HG03108 (cell line): ENCODE measurements around the gene GYS1.
A peak's percentile ranks its signal among the peaks of the same experiment; 100 is the strongest.

Experiments
- ATAC-seq: cut with Tn5 transposase; IDR thresholded peaks from one replicate; pipeline ENCODE4 v1.9.1; 2021; ENCODE audit warnings: moderate library complexity; ENCODE audit not compliant: unreplicated experiment

Gene GYS1

DNA sequence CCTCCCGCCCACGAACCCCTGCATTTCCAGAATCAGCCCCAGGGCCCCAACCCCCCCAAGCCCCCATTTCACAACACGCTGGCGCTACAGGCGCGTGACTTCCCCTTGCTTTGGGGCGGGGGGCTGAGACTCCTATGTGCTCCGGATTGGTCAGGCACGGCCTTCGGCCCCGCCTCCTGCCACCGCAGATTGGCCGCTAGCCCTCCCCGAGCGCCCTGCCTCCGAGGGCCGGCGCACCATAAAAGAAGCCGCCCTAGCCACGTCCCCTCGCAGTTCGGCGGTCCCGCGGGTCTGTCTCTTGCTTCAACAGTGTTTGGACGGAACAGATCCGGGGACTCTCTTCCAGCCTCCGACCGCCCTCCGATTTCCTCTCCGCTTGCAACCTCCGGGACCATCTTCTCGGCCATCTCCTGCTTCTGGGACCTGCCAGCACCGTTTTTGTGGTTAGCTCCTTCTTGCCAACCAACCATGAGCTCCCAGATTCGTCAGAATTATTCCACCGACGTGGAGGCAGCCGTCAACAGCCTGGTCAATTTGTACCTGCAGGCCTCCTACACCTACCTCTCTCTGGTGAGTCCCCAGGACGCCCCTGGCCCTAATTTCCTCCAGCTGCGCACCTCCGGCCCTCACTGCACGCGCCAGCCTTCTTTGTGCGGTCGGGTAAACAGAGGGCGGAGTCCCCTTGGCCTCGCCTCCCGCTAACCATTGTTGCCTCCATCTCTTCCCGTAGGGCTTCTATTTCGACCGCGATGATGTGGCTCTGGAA lies 27.9 kb downstream of the GYS1 start, which contains the start of gene FTL:
TSS of gene FTL (plus strand) at position 270 of the 766 bp plus-strand sequence. CDS start at position 469, 199 bp downstream.
- ATAC-seq: peak; percentile 45

DNA sequence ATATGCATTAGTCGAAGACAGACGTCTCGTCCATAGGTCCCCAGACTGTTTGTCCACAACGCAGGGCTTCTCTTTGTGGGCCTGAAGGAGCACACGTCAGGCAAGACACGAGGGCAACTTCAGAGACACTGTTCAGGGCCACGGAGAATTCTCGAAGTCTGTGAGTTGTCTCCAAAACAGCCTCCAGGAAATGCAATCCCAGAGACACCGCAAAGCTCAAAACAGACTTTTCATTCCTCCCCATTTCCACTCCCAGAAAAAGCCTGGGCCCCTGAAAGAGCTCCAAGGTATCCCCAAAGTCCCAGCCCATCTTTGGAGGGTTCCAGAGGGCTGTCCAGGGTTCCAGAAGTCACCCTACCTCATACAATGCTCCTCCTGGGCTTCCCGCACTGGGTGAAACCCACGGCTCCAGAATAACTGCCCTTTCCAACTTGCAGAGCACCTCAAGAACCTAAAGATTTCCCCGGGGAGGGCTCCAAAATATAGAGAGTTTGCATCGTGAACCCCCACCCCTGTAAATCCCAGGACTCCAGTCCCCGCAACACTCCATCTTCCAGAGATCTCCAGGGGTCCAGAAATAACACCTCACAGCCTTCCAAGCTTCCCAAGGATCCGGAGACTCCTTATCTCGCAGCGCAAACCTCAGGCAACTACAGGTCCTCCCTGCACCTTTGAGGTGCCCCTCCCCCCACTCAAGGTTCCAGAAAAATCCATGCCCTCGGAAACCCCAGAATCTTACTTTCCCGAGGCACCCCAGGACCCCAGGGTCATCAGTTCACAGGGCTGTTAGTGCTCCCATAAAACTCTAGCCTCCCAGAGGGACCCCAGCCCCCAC lies 28.7 kb downstream of the GYS1 start:
- ATAC-seq: no peak

- ATAC-seq: peak; percentile 27
These were observed 29.5 kb downstream of the GYS1 start for GRCh38 chr19:48963371-48964204.

DNA sequence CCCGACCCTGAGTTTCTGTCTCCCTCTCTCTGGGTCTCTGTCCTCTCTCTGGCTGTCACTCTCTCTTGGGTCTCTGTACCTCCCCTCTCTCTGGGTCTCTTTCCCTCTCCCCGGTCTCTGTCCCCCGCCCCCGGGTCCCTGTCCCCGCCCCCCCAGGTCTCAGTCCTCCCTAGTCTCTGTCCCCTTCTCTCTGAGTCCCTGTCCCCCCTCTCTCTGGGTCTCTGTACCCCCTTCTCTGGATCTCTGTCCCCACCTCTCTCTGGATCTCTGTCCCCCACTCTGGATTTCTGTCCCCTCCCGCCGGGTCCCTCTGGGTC lies 30.3 kb downstream of the GYS1 start:
- ATAC-seq: no peak

DNA sequence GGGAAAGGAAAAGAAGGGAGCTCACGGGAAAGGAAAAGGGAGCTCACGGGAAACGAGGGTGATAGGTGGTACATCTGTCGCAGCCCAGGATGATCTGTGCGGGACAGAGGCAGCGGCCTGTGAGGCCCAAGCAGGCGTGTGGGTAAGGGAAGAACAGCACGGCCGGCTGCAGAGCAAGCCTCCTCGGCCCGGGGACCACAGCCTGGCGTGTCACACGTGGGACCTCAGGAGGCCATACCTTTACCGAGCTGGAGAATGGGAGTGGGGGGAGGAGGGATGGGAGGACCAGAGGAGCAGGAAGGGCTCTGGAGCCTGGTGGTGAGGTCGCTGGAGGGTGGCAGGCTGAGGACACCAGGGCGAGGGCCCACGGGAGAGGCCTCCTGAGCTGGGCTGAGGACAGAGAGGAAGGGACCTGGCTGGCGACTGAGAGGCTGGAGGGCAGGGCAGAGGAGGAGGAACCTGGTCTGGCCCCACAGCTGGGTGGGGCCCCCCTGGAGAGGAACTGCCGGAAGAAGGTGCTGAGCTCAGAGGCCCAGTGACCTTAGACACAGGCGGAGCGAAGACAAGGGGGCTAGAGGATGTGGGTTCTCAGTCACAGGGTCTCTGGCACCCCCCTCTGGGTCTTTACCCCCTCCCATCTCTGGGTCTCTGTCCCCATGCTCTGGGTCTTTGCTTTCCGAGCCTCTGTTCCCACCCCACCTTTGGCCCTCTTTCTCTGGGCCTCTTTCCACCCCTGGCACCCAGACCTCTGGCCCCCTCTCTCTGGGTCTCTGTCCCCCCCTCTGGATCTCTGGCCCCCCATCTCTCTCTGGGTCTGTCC lies 30.9 kb downstream of the GYS1 start:
- ATAC-seq: peak; percentile 40

GRCh38 chr19:48961673-48962028 lies 31.5 kb downstream of the GYS1 start:
- no peak for ATAC-seq

GRCh38 chr19:48961051-48961649 lies 32.0 kb downstream of the GYS1 start:
- no peak for ATAC-seq

- no peak for ATAC-seq
These were observed 33.5 kb downstream of the GYS1 start for GRCh38 chr19:48959341-48960239.

DNA sequence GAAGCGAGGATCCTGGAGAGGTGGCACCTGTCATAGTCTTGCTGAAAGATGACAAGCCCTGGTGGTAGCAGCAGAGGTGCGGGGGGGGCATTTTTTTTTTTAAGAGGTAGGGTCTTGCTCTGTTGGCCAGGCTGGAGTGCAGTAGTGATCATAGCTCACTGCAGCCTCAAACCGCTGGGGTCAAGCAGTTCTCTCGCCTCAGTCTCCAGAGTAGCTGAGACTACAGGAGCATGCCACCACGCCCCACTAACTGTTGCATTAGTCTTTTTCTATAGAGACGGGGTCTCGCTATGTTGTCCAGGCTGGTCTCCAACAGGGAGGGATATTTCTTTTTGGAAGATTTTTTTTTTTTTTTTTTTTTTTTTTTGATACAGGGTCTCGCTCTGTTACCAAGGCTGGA lies 35.1 kb downstream of the GYS1 start:
- ATAC-seq: no peak

DNA sequence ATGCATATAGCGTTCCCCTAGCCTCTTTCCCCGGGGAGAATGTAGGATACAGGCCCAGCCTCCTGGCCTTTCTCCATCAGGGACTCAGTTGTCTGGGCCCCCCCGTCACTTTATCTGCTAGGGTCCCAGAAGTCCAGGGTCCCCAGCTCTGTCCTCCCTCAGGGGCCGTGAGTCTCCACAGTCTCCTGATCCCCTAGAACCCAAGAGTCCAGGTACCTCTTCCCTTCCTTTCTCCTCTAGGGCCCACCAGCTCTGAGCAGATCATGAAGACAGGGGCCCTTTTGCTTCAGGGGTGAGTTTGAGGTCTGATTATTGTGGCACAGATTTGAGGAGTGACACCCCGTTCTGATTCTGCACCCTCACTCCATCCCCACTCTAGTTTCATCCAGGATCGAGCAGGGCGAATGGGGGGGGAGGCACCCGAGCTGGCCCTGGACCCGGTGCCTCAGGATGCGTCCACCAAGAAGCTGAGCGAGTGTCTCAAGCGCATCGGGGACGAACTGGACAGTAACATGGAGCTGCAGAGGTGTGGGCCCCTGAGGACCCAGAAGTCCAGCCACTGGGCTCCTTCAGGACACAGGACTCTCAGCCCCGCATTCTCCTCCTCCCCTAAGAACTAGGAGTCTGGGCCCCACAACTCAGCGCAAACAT lies 37.7 kb downstream of the GYS1 start:
- ATAC-seq: no peak

- peak; percentile 83 for ATAC-seq
These were observed 38.4 kb downstream of the GYS1 start, which contains the start of gene BAX for GRCh38 chr19:48954595-48955307. Gene BAX, plus strand, starts transcription at chr19:48954875. Its CDS starts 54 bp downstream, at chr19:48954929.

DNA sequence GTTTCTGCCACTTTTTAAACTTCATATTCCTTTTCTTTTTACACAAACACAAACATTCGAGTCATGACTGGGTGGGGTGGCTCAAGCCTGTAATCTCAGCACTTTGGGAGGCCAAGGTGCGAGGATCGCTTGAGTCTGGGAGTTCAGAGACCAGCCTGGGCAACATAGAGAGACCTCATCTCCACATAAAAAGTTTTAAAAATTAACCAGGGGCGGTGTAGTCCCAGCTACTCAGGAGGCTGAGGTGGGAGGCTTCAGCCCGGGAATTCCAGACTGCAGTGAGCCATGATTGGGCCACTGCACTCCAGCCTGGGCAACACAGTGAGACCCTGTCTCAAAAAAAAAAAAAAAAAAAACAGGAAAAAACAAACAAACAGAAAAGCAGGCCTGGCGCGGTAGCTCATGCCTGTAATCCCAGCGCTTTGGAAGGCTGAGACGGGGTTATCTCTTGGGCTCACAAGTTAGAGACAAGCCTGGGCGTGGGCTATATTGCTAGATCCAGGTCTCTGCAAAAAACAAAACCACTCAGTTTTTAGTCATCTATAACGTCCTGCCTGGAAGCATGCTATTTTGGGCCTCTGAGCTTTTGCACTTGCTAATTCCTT lies 39.0 kb downstream of the GYS1 start:
- no peak for ATAC-seq

DNA sequence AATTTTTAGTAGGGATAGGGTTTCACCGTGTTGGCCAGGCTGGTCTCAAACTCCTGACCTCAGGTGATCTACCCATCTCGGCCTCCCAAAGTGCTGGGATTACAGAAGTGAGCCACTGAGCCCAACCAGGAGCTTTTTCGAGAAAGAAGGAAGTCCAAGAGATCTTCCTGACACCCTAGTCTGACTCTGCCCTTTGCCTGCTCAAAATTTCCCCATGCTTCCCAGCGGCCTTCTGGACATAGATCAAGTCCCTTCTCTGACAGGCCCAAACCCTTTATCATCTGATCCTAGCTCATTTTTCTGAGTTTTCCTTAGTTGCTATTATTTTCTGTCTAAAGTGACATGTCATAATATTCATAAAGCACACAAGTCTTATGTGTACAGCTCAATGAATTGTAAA lies 40.0 kb downstream of the GYS1 start:
- ATAC-seq: no peak

GRCh38 chr19:48950830-48951519 lies 42.1 kb downstream of the GYS1 start:
- no peak for ATAC-seq

GRCh38 chr19:48950159-48950558 lies 43.0 kb downstream of the GYS1 start:
- ATAC-seq: no peak

DNA sequence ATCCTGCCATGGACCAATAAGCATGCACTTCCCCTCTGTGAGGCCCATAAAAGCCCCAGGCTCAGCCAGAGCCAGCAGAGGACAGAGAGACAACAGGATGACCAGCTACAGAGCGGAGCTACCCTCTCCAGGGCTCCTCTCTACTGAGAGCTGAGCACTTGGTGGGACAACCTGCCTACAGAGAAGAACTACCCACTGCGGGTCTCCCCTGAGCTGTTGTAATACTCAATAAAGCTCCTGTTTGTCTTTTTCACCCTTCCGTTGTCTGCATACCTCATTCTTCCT lies 45.9 kb downstream of the GYS1 start:
- no peak for ATAC-seq
